CD4-positive, alpha-beta T cell (primary cell): Measurements from ENCODE around the gene C3. TPM values are rescaled to one million over a fixed set of nuclear protein-coding genes. Genes with fewer than 3 reads are reported as not detected.

ENCODE experiments used
- ATAC-seq: fragments of 200-7000 bp; cut with Tn5 transposase; one replicate; pipeline ENCODE4 v1.10.0; 2022; ENCODE audit warnings: mild to moderate bottlenecking; ENCODE audit not compliant: poor library complexity
- CTCF ChIA-PET: fragments of 350-600 bp; sonication (Branson Sonifier 250); formaldehyde crosslinking; loops from one replicate; lab custom pipeline; 2021; ENCODE audit warnings: antibody characterized with exemption, inconsistent platforms; lab: Charles Lee
- POLR2A ChIA-PET: fragments of 350-600 bp; sonication (Branson Sonifier 250); formaldehyde crosslinking; loops from one replicate; lab custom pipeline; 2021; ENCODE audit warnings: antibody characterized with exemption, inconsistent platforms; lab: Charles Lee
- DNase-seq, 14 experiments: peaks; one replicate each; pipeline ENCODE4 v3.0.0-alpha.2; 2013 to 2020; ENCODE audit warnings: mixed read lengths in 2 of 14
- H3K27ac ChIP-seq, 2 donors: one replicate each; pipeline versions ENCODE4 v1.5.1 to v1.7.0; 2013; ENCODE audit warnings: low read length in 2 of 2, low read depth in 1 of 2, mild to moderate bottlenecking in 1 of 2
- H3K27me3 ChIP-seq, 2 experiments: 1 replicate in 1 of 2; 2 replicates in 1 of 2; pipeline versions ENCODE4 v1.6.1 to v1.7.0; 2013; ENCODE audit warnings: low read length in 2 of 2, control low read depth in 1 of 2, mild to moderate bottlenecking in 1 of 2, moderate library complexity in 1 of 2; ENCODE audit not compliant: insufficient read depth in 2 of 2, control insufficient read depth in 1 of 2
- H3K36me3 ChIP-seq: one replicate; pipeline ENCODE4 v1.6.1; 2013; ENCODE audit warnings: low read length, control low read depth; ENCODE audit not compliant: insufficient read depth
- H3K4me1 ChIP-seq: one replicate; pipeline ENCODE4 v1.6.1; 2013; ENCODE audit warnings: low read length, control low read depth; ENCODE audit not compliant: insufficient read depth
- H3K4me3 ChIP-seq: one replicate; pipeline ENCODE4 v1.5.1; 2013; ENCODE audit warnings: mild to moderate bottlenecking, low read length, moderate library complexity
- H3K9me3 ChIP-seq, 2 experiments: 1 replicate in 1 of 2; 2 replicates in 1 of 2; pipeline versions ENCODE4 v1.6.1 to v1.7.0; 2013; ENCODE audit warnings: low read length in 2 of 2, mild to moderate bottlenecking in 2 of 2, control low read depth in 1 of 2, moderate library complexity in 1 of 2; ENCODE audit not compliant: control insufficient read depth in 1 of 2, insufficient read depth in 1 of 2
- H3K27ac Mint-ChIP-seq: one replicate; pipeline ENCODE4 v1.8.0; 2020; ENCODE audit warnings: mixed read lengths
- H3K27me3 Mint-ChIP-seq: one replicate; pipeline ENCODE4 v1.8.0; 2021; ENCODE audit warnings: mixed read lengths
- H3K36me3 Mint-ChIP-seq: one replicate; pipeline ENCODE4 v1.8.0; 2021; ENCODE audit warnings: low read depth, mixed read lengths
- H3K4me1 Mint-ChIP-seq: one replicate; pipeline ENCODE4 v1.8.0; 2021; ENCODE audit warnings: low read depth, mixed read lengths
- H3K4me3 Mint-ChIP-seq: one replicate; pipeline ENCODE4 v1.8.0; 2020; ENCODE audit warnings: mild to moderate bottlenecking, mixed read lengths
- H3K9me3 Mint-ChIP-seq: one replicate; pipeline ENCODE4 v1.8.0; 2020; ENCODE audit warnings: mixed read lengths
- intact Hi-C, 2 experiments: fragments of 100-400 bp; cut with DNase I in 1 of 2; cut with micrococcal nuclease in 1 of 2; formaldehyde crosslinking; loops; one replicate each; pipeline versions ENCODE4 v1.15.1 to v1.9.0; 2023 to 2025; cut with DNase I, micrococcal nuclease
- total RNA-seq, 174 experiments: library from RNA in 2 of 174; stranded (reverse) in 2 of 174; gene quantifications; one replicate each; pipeline ENCODE4 v1.2.3 and lab custom pipeline; 2021 to 2026
- TF ChIP-seq, protein P1 (sequence below): fragments of 200-600 bp; IDR thresholded peaks from one replicate; pipeline ENCODE4 v1.8.0; 2022; ENCODE audit warnings: antibody characterized with exemption, mild to moderate bottlenecking

The C3 gene
- total RNA-seq, 2 experiments from 2014 or later, result 0.55 TPM; not detected in 1

- intact Hi-C loops, result no loop called here
Observed at GRCh38 chr19:6733338-6734095, 13.1 kb upstream of the C3 start.

DNA sequence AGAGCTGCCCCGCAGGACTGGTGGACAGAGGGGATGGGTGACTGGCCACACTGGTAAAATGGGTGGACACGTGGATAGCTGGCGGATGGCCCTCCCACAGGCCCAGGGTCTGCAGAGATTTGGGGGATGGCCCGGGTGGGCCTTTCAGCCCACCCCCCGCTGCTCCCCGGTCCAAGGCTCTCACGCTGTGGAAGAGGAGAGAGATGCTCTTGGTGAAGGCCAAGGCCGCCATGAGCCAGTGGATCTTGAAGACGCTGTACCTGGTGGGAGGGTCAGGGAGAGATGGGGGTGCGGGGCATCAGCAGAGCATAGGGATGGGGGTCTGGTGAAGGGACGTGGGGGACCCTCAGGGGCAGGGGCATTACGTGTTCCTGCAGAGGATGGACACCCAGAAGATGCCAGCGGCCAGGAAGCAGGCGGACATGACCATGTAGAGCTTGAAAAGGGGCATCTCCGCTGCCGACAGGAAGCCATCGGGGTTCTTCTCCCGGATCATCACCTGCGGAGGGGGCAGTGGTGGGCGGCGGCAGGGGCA, 12.4 kb upstream of the C3 start:
- Mint-ChIP-seq H3K4me1 (peaks cover 13% of the 10 kb centered on the region), H3K9me3 (no peaks in the 10 kb centered on the region), H3K27ac (peak overlapping the region; percentile 11), H3K4me3 (no peak overlapping the region), H3K36me3 (peaks cover 25% of the 10 kb centered on the region), H3K27me3 (no peaks in the 10 kb centered on the region)
- DNase-seq (no peak), ATAC-seq (no peak)
- no peak overlapping the region for H3K4me3 ChIP-seq
- TF ChIP-seq, protein P1, sequence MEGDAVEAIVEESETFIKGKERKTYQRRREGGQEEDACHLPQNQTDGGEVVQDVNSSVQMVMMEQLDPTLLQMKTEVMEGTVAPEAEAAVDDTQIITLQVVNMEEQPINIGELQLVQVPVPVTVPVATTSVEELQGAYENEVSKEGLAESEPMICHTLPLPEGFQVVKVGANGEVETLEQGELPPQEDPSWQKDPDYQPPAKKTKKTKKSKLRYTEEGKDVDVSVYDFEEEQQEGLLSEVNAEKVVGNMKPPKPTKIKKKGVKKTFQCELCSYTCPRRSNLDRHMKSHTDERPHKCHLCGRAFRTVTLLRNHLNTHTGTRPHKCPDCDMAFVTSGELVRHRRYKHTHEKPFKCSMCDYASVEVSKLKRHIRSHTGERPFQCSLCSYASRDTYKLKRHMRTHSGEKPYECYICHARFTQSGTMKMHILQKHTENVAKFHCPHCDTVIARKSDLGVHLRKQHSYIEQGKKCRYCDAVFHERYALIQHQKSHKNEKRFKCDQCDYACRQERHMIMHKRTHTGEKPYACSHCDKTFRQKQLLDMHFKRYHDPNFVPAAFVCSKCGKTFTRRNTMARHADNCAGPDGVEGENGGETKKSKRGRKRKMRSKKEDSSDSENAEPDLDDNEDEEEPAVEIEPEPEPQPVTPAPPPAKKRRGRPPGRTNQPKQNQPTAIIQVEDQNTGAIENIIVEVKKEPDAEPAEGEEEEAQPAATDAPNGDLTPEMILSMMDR, result no peak
- intact Hi-C loops, result no loop called here
- H3K27me3 ChIP-seq, result no peaks in the 10 kb centered on the region
- peaks cover 24% of the 10 kb centered on the region for H3K4me1 ChIP-seq
- POLR2A ChIA-PET, result no interaction called here
- no peak overlapping the region for H3K27ac ChIP-seq
- CTCF ChIA-PET, result interaction anchor here (1.2 kb wide), 1 partner anchor 99 kb away, joined by 3 read pairs; no protein-coding TSS in a partner anchor
- H3K9me3 ChIP-seq, result no peaks in the 10 kb centered on the region
- peaks cover 33% of the 10 kb centered on the region for H3K36me3 ChIP-seq

More at GRCh38 chr19:6733338-6734095, 13.1 kb upstream of the C3 start:
- H3K4me3 Mint-ChIP-seq, result no peak overlapping the region
- H3K4me1 ChIP-seq, result peaks cover 30% of the 10 kb centered on the region
- ATAC-seq (no peak), DNase-seq (peak in 2 of 14 experiments; percentile 23 to 45)
- ChIA-PET CTCF (interaction anchor here (1.2 kb wide), 1 partner anchor 100 kb away, joined by 3 read pairs; no protein-coding TSS in a partner anchor), POLR2A (no interaction called here)
- H3K27ac Mint-ChIP-seq, result no peak overlapping the region
- peaks cover 25% of the 10 kb centered on the region for H3K36me3 Mint-ChIP-seq
- TF ChIP-seq, protein P1, result peak; percentile 33
- no peaks in the 10 kb centered on the region for H3K27me3 ChIP-seq
- no peaks in the 10 kb centered on the region for H3K27me3 Mint-ChIP-seq
- H3K9me3 Mint-ChIP-seq, result no peaks in the 10 kb centered on the region
- no peaks in the 10 kb centered on the region for H3K9me3 ChIP-seq
- H3K4me3 ChIP-seq, result no peak overlapping the region
- peaks cover 20% of the 10 kb centered on the region for H3K4me1 Mint-ChIP-seq
- peaks cover 33% of the 10 kb centered on the region for H3K36me3 ChIP-seq
- no peak overlapping the region for H3K27ac ChIP-seq

GRCh38 chr19:6731822-6732221, 11.4 kb upstream of the C3 start:
- Histone ChIP-seq H3K9me3 (no peaks in the 10 kb centered on the region), H3K4me1 (peaks cover 19% of the 10 kb centered on the region), H3K36me3 (peaks cover 33% of the 10 kb centered on the region), H3K4me3 (no peak overlapping the region), H3K27me3 (no peaks in the 10 kb centered on the region), H3K27ac (no peak overlapping the region)
- POLR2A ChIA-PET, result no interaction called here
- Mint-ChIP-seq H3K9me3 (no peaks in the 10 kb centered on the region), H3K4me1 (peaks cover 8% of the 10 kb centered on the region), H3K27ac (no peak overlapping the region), H3K27me3 (no peaks in the 10 kb centered on the region), H3K36me3 (peaks cover 20% of the 10 kb centered on the region), H3K4me3 (no peak overlapping the region)
- intact Hi-C loops, result no loop called here
- ATAC-seq, result no peak
- TF ChIP-seq, protein P1, result no peak
- DNase-seq, result no peak
- CTCF ChIA-PET, result no interaction called here
